Umbilical cord (tissue), 2 donors: ENCODE measurements around the gene CMIP. TPM values are rescaled to one million over a fixed set of nuclear protein-coding genes. Genes with fewer than 3 reads are reported as not detected.
"Not testable (repeated sequence)": the region's sequence is repeated elsewhere in the genome, so short reads cannot be mapped to it uniquely, and the experiment has no call there.

Source experiments
- DNase-seq: peaks from one replicate; pipeline ENCODE4 v3.0.0-alpha.2; 2015; ENCODE audit warnings: low spot score
- total RNA-seq: library from RNA; depleted of rRNA; stranded (reverse); fragments of >200 nt; gene quantifications from one replicate; pipeline ENCODE4 v1.2.3, GENCODE V29; 2014; ENCODE audit warnings: low replicate concordance; ENCODE audit not compliant: insufficient read depth

CMIP gene
- total RNA-seq, 1 donor from 2014 or later = 24.8 TPM

GRCh38 chr16:81738783-81739496 lies 294.3 kb downstream of the CMIP start:
- DNase-seq = no peak

DNA sequence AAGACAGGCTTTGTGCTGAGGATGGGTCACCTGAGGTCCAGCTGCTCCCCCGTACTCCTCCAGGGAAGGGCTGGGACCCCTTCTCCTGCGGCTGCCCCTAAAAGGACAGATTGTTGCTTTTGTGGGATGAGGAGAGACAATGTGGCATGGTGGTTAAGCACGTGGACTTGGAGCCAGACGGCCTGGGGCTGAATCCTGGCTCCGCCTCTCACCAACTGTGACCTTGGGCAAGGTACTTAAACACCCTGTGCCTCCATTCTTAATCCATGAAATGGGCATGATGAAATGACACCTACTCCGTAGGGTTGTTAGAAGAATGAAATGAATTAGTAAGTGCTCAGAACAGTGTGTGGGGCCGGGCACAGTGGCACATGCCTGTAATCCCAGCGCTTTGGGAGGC lies 294.9 kb downstream of the CMIP start:
- no peak for DNase-seq

- DNase-seq = no peak
Observed at GRCh38 chr16:81740169-81740568, 295.6 kb downstream of the CMIP start.

DNA sequence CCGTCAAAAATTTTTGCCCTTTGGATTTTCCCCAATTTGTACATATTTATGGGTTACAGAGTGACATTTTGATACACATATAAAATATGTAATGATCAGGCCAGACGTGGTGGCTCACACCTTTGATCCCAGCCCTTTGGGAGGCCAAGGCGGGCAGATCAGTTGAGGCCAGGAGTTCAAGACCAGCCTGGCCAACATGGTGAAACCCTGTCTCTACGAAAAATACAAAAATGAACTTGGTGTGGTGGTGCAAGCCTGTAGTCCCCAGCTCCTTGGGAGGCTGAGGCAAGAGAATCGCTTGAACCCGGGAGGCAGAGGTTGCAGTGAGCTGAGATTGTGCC lies 296.8 kb downstream of the CMIP start:
- not testable (repeated sequence) for DNase-seq

DNA sequence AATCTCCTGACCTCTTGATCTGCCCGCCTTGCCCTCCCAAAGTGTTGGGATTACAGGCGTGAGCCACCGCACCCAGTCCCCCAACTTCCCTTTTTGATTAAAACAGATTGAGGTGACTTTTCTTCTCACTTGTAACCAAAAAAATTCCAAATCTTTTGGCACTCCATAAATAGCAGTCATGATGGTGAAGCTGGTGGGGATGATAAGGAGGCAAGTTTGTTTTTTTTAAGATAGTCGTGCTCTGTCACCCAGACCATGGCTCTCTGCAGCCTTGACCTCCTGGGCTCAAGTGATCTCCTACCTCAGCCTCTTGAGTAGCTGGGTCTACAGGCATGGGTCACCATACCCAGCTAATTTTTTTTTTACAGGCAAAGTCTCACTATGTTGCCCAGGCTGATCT lies 299.8 kb downstream of the CMIP start:
- DNase-seq = no peak

DNA sequence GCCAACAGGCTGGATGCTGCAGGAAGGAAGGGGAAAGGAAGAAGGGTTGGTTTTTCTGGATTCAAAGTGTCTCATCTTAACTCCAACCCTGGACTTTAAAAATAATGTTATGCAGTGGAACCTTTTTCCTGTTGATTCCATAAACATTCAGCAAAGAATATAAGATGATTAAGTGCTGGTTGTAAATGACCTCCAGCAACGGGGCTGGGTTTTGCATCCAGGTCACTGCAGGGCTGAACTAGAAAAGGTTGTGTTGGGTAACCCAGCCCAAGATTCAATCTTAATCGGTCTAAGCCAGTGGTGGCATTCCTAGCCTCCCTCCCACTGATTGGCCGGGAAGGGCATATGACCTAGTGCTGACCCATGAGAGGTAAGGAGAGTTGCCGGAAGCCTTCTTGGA lies 300.3 kb downstream of the CMIP start:
- DNase-seq = no peak

- peak; percentile 77 for DNase-seq
Observed at GRCh38 chr16:81745704-81746558, 301.3 kb downstream of the CMIP start.

- DNase-seq = no peak
Observed at GRCh38 chr16:81746566-81746965, 302.0 kb downstream of the CMIP start.

DNA sequence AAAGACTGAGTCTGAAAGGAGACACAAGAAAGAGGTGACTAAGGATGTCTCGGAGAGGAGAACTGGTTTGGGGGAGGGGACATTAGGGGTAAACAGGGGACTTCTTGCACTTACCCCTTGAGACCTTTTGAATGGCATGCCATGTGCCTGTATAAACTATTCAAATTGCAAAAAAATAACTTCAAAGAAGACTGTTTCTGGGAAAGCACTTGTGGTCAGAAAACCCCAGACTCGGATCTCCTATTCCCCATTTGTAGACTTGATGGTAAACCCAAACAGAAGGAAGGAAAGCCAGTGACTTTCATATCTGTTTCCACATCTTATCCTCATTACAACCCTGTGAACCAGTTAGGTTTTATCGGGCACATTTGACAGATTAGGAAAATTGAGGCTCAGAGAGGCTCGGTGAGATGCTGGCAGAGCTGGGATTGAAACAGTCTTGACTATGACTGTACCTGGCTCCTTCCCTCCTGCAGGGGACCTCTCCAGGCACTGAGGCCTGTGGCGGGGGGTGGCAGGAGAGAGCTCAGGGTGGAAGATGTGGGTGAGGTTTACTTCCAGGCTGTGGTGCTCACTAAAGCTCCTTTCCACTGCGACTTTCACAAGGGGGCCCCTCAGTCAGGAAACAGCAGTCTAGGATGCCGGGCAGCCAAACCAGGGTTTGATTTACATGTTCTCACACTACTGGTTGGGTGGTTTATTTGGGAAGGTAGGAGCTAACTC lies 304.0 kb downstream of the CMIP start:
- DNase-seq = no peak

GRCh38 chr16:81752225-81752875 lies 307.7 kb downstream of the CMIP start:
- DNase-seq = peak; percentile 38

- DNase-seq = no peak
Observed at GRCh38 chr16:81752876-81753227, 308.2 kb downstream of the CMIP start.

DNA sequence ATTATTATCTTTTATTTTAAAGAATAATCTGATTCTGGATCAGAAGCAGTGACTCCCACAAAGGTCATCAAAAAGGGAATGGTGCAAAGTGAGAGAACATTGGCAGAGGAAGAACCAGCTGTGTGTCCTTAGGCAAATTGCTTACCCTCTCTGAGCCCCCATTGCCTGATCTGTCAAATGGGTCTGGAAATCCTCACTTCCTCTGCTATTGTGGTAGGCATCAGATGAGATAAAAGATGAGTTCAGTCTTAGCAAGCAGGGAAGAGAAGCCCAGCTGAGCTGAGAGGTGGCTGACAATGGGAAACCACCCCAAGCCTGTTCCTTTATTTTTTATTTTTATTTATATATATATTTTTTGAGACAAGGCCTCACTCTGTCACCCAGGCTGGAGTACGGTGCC lies 310.2 kb downstream of the CMIP start:
- no peak for DNase-seq

- DNase-seq = peak; percentile 32
Observed at GRCh38 chr16:81755915-81756614, 311.5 kb downstream of the CMIP start.

DNA sequence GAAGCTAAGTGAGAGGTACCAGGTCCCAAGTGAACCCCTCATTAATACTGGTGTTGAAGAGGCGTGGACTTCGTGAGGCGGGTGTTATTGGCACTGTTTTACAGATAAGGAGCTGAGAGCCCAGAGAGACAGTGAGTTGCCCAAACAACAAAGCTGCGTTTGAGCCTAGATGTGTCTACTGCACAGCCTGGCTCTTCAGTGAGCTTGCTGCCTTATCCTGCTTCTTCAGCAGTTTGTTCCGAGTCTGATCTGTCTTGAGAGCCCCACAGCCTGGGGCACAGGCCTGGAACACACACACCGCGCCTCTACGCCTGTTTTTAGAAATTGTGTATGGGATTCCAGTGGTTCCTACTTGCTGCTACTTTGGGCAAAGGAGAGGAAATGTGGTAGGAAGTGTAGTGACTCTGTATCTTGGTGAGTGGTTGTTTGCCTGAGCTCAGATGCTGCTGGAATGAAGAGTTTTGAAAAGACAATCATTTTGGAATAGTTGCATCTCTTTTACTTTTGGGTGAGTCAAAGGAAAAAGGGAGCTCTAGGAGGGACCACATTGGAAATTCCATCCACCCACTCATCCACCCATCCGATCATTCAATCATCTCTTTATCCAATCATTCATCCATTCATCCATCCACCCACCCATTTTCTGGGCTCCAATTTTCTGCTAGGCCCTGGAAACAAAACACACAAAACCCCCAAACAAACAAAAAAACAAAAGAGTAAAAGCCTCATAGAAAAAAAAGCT lies 312.2 kb downstream of the CMIP start:
- no peak for DNase-seq

DNA sequence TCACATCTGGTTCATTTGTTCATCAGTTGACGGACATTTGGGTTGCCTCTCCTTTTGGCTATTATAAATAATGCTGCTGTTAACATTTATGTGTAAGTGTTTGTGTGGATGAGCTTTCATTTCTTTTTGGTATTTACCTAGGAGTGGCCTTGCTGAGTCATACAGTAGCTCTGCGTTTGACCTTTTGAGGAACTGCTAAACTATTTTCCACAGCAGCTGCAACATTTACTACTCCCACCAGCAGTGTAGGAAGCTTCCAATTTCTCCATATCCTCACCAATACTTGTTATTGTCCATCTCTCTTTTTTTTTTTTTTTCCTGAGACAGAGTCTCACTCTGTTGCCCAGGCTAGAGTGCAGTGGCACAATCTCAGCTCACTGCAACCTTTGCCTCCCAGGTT lies 313.8 kb downstream of the CMIP start:
- no peak for DNase-seq

Other genes with a start within 250 kb of the CMIP start
- not detected for gene BCO1, start 206.1 kb upstream of the CMIP start, total RNA-seq
- 14.2 TPM for gene GAN, start 129.8 kb upstream of the CMIP start, total RNA-seq